DMS153 (cell line): ENCODE data around the gene CHKA.

Experiments used
- DNase-seq: peaks from one replicate; lab custom pipeline; 2025; lab: John Stamatoyannopoulos, UW

CHKA gene

DNA sequence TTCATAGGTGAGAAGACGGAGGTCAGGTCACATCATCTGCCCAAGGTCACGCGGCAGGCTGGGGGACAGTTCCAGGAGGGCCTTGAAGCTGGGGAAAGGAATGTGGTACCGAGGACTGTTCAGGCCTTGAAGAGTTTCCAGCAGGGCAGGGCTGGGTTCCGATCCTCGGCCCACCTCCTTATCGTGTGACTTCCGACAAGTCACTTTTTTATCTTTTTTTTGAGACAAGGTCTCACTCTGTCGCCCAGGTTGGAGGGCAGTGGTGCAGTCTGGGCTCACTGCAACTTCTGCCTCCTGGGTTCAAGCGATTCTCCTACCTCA lies 90.1 kb downstream of the CHKA start:
- no peak for DNase-seq

DNA sequence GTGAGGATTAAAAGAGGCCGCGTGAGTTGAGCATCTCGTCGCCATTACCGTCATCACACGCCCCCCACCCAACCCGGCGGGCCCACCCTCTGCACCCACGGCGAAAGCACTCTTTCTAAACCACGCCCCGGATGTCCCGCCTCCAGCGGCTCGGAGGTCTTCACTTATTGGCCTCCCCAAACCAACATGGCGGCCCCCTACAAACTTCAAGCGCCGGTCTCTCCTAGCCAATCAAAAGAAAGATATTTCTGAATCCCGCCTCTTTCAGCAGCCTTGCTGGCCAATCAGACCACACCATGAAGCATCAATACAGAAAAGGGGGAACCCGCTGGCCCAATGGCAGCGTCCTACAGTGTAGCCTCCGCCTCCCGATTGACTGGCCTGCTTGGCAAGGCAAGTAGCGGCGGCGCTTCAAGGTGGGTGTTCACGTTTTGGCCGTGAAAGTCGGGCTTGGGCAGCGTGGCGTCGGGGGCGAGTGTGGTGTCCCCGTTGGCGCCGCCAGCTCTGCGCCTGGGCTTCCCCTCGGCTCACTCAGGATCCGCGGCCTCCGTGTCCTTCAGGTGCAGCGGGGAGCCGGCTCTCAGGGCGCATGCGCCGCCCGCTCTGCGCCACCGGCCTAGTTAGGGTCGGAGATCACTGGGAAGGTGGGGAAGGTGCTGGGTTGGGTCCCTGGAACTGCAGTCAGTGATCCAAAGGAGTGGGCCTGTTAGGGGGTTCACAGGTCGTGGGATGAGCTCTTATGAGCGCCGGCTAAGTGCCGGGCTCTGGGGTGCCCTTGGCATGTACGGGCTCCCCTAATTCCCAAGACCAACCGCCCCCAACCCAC lies 90.7 kb downstream of the CHKA start, which contains the start of gene NDUFS8:
TSS of gene NDUFS8 (plus strand) at position 364 of the 826 bp plus-strand sequence. CDS start 1,471 bp downstream, outside the sequence.
- peak; percentile 99 for DNase-seq

DNA sequence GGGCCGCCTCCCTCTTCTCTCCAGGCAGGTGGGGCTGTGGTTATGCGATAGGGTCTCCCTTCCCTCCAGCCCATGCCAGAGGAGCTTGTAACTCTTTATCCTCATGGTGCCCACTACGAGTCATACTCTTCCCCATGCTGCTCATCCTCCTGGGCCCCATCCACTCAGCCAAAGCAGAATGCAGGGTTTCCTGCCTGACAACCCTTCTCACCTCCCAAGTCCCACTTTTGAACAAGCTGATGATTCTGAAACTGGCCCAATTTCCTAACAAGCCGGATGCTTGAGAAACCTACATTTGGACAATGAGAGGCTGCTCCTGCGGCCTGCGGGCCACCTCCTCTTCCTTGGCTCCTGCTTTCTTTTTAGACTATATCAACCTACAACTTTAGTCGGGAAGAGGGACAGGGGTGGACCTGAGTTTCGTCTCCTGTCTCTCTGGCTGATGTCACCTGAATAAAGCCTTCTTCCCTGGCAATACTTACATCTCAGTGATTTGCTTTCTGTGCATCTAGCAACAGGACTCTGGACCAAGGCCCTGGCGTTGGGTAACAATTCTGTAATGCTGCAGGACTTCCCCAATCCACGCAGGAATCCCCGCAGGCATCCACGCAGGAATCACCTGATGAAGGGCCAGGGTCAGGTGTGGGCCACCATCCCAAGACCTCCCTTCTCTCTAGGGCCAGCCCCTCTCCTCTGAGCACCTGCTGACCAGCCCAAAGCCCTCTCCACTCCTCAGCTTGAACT lies 92.2 kb downstream of the CHKA start:
- no peak for DNase-seq

DNA sequence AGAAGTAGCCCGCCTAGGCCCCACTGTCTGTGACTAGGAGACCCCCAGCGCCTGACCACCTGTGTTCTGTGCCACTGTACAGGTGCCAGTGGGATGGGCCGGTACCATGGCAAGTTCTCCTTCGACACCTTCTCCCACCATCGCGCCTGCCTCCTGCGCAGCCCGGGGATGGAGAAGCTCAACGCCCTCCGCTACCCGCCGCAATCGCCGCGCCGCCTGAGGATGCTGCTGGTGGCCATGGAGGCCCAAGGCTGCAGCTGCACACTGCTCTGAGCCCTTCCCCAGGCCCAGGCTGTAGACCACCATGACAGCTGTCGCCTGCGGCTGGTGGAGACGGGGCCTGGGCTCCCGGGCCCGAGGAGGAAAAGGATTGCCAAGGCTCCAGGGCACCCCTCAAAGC lies 93.5 kb downstream of the CHKA start:
- no peak for DNase-seq

DNA sequence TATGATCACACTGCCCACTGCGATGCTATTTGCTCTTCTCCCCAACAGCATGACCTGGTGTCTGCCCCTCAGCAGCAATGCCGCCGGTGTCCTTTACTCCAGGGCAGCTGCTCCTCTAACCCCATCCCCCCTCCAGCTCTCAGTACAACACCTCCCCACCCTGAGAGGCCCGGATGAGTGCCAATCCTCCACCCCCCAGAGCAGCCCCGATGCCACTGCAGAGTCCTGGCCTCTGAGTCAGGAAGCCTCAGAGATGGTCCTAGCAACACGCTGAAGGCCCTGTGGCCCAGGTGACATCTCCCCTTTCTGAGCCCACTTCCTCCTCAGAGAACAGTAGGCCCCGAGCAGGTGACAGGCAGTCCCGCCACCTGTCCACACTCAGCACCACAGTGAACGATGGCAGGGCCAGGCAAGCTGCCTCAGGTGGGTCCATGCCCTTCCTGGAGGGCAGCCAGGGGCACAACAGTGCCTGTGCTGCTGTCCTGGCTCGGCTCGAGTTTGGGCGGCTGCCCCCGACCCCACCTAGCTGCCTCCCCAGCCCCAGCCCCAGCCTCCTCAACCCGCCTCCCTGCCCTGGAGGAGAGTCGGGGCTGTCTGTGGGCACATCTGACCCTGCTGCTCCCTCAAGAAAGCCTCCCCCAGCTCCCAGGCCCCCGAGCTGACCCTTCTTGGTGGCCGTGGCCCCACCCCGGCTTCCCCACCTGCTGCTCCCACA lies 94.6 kb downstream of the CHKA start:
- peak; percentile 41 for DNase-seq

DNA sequence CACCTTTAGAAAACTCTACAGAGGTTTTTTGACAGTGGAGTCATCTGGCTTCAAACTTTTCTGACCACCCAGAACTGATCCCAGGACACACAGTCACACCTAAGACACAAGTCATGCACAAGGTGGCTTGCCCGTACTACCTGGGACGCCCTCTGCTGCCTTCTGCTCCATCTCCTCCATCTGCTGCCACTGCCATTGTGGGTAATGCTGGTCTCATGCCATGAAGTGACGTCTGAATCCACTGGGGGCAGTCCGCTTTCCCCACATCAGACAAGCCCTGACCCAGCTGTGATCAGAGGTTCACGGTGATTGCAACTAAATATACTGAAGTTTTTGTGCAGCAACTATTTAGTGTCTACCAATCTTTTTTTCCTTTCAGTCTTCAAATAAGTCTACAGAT lies 96.1 kb downstream of the CHKA start:
- no peak for DNase-seq

DNA sequence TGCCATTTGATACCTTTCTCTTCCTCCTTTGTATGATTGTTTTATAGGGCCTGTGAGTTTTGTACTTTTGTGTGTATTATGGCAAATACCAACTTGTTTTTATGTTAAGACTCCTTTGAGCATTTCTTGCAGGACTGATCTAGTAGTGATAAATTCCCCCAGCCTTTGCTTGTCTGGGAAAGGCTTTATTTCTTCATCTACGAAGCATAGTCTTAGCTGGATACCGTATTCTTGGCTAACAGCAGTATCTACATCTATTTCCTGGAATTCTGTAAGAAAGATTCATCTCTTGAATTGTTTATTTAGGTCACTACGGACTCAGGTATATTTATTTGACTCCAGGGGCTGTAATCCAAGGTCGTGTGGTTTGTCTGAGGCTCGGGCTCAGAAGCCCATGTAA lies 96.7 kb downstream of the CHKA start:
- no peak for DNase-seq

DNA sequence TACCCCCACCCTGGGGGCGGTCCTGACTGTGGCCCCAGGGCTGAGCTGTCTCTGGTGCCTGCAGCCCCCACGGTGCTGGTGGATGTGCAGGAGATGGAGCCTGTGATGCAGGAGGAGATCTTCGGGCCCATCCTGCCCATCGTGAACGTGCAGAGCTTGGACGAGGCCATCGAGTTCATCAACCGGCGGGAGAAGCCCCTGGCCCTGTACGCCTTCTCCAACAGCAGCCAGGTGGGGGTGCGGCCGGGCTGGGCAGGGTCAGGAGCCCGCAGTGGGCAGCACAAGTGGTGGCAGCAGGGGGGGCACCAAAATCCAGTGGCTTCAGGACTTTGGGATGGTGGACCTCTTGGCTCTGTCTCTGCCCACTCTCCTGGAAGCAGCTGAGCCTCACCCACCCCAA lies 98.7 kb downstream of the CHKA start:
- no peak for DNase-seq

DNA sequence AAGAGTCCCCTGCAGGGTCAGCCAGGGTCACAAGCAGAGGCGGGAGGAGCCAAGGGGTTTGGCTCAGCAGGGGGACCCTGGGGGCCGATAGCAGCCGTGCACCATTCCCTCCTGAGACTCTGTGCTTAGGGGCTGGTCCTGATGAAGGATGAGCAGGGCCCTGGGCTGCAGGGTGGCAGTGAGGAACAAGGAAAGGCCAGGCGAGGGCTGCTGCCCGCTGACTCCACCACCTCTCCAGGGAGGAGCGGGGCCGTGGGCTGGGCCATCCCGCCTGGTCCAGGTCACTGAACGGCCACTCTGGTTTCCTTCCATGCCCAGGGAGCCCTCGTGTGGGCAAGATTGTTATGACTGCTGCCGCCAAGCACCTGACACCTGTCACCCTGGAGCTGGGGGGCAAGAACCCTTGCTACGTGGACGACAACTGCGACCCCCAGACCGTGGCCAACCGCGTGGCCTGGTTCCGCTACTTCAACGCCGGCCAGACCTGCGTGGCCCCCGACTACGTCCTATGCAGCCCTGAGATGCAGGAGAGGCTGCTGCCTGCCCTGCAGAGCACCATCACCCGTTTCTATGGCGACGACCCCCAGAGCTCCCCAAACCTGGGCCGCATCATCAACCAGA lies 99.9 kb downstream of the CHKA start:
- no peak for DNase-seq

DNA sequence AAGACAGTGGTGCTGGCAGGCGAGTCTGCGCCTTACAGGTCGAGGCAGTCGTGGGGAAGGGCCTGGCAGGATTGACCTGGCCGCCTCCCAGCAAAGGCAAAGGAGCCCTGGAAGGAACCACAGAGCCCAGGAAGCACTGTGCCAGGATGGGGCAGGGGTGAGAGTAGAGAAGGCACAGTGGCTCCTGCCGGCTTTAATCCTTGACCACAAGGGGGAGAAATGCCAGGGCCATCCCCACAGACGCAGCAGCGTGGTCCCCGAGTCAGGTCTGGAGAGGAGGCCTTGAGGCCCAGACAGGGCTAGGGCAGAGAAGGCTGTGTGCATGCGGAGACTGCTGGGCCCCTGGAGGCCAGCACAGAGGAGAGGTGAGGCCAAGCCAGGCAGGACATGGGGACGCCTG lies 100.6 kb downstream of the CHKA start:
- no peak for DNase-seq

DNA sequence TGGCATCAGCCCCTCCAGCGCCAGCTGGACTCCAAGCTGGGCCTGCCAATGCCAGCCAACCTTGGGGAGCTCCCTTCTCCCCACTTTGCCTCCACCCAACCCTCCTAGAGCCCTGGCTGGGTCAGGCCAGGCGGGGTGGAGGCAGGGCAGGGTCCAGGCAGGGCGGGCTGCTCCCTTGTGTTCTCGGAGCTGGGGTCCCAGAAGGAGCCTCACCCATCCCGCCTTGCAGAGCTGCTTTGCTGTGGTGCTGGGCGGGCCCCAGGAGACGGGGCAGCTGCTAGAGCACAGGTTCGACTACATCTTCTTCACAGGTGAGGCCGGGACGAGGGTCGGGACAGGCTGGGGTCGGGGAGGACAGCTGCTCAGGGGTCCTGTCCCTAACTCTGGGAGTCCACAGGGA lies 101.7 kb downstream of the CHKA start:
- DNase-seq: no peak

DNA sequence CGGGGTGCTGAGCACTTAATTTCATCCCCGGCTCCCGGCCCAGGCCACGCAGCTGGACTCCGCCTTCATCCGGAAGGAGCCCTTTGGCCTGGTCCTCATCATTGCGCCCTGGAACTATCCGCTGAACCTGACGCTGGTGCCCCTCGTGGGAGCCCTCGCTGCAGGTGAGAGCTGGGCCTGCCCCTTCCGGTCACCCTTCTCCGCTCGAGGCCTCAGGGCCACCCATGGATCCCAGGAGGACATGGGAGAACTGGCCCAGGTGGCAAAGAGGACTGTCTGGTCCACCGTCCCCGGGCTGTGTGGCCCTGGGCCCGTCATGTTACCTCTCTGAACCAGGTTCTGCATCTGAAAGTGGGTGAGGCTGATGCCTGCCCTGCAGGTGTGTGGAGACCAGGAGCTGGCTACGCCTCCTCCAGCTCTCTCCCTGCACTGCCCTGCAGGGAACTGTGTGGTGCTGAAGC lies 102.4 kb downstream of the CHKA start:
- no peak for DNase-seq

DNA sequence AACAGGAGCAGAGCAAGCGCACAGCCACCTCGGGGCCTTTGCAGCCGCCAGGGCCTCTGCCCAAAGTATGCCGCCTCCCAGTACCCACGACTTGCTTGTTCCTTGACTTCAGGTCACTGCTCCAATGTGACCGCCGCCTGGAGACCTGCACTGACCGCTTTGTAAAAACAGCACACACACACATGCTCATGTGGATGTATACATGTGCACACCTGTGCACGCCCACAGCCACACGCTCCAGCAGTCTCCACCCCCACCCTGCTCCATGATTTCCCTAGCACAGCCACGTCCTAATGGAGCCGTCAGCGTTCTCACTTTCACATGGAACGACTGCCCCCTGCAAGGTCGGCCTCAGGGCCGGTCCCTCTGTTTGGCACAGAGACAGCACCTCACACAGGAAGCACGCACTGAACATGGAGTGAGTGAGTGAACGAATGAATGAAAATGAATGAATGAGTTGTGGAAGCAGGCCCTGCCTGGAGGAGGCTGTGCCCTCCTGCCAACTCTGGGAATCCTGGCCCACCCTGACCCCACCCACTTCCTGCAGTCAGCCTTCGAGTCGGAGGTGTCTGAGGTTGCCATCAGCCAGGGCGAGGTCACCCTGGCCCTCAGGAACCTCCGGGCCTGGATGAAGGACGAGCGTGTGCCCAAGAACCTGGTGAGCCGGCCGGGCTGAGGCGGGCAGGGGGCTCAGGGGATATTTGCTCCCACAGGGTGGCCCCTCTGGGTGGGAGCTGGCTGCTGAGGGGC lies 103.0 kb downstream of the CHKA start:
- no peak for DNase-seq

DNA sequence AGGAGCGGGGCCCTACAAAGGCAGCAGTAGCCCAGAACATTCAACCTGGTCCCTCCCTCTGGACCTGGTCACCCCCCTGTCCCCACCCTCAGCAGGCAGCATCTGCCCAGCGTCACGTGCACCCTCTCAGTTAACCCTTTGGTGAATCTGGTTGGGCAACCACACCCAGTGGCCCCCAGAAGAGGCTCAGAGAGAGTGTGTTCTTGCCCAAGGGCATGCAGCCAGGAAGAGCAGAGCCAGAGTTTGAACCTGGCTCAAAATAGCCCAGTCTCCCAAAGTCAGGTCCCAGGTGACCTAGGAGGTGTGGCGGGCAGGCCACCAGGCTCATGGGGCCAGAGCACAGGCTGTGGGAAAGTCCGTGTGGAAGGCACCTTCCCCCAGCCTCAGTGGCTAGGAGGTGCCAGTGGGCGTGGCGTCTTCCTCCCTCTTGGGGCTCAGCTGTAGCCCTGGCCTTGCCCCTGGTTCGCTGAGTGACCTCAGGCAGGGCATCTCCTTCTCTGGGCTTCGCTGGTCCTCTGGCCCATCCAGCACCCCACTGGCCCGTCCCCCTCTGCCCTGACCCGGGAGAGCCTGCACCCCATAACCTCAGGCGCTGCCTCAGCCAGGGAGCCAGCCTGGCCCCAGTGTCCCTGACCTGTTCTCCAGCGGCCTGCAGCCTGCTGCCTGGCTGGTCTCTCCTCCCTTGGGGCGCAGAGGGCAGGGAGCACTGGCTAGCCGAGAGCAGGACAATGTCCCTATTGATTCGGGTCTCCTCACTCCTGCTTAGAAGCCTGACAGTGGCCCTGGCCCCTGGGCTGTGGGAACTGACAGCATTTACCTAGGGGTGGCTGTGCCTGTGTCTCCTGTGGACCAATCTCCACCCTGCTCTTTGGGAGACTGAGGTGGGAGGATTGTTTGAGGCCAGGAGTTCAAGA lies 104.0 kb downstream of the CHKA start:
- no peak for DNase-seq

DNA sequence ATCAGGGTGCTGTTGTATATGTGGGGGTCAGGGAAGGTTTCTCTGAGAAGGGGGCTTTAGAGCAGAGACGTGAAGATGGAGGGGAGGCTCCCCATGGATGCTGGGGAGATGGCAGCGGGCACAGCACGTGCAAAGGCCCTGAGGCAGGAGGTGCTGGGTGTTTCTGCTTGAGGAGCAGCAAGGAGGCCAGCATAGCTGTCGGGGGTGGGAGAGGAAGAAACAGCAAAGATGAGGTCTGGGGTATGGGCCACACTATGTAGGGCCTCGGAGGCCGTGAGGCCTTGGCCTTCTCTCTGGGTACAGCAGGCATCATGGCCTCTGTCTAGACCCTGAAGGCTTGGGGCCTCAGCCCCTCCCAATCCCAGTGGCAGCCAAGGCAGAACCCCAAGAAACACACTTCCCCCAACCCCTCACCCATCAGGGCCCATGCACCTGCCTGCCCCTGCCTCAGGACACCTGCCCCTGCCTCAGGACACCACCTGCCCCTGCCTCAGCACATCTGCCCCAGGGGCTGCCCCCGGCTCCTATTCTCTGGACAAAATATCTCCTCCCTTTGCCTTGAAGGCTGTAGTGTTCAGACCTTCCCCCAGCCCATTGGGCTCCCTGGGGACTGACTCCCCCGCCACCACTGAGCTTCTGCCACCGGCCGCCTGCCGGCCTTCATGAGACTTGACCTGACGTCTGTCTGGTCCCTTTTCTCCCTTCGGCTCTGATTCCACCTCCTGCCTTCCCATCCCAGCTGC lies 104.9 kb downstream of the CHKA start:
- DNase-seq: no peak

DNA sequence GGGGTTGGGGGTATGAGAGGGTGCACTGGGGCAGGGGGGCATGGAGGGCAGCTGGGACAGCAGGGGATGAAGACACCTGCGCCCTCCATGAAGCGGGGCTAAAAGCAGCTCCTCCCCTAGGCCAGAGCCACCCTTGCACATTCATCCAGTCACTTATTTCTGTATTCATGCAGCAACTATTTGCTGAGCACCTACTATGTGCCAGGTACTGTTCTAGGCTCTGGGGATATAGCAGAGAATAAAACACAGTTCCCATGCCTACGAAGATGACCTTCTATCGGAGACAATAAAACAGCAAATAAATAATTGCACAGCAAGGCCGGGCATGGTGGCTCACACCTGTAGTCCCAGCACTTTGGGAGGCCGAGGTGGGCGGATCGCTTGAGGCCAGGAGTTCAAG lies 105.7 kb downstream of the CHKA start:
- no peak for DNase-seq

DNA sequence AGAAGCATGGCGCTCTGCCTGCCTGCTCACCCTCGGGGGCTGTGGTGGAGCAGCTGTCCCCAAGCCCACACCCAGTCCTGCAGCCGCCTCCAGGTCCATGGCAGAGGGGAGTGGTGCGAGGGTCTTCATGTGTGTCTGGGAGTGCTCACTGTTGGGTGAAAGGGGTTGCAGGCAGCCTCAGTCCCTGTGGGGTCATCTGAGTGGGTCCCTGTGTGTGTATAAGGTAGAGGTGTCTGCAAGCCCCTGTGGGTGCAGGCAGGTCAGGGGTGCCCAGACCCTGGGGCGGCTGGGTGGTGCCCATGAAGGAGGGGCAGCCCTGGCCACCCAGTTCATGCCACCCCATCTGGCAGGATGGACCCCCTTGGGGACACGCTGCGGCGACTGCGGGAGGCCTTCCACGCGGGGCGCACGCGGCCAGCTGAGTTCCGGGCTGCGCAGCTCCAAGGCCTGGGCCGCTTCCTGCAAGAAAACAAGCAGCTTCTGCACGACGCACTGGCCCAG lies 106.2 kb downstream of the CHKA start:
- no peak for DNase-seq

DNA sequence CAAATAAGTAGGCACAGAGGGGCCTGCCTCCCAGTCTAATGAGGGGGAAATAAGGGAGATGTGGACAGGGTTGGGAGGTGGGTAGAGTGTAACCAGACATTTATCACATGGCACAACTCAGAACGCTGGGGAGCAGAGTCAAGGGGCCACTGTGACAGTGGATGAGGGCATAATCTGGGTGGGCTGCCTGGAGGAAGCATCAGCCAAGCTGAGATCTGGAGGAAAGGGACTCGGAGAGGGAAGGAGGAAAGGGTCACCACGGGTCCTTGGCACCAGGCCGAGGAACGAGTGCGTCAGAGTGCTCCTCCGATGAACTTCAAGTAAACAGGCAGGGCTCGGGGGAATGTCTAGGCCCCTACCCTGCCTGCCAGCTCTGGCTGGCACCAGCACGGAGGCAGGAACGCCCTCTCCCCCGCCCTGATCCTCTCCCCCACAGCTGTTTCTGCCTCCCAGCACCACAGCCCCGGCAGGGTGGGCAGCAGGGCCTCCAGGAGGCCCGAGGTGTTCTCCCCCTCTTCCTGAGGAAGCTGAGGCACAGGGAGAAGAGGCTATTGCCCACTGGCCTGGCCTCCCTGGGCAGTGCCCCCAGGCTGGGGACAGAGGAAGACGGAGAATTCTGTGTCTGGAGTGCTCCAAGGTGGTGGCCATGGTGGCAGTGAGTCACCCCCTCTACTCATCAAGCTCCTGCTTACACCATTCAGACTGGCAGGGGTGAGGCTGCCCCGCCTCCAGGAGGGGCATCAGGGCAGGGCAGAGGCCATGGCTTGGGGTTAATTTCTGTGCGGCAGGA lies 106.8 kb downstream of the CHKA start:
- DNase-seq: no peak
